Thyroid gland (tissue), 4 donors: Measurements from ENCODE around the gene SIRT3.

ENCODE experiments used
- CTCF ChIP-seq, 6 experiments: fragments of 200-600 bp in 3 of 6; fragments of 450-650 bp in 3 of 6; sonication (generic) in 3 of 6; IDR thresholded peaks; one replicate each; pipeline ENCODE4 v1.5.1; 2016 to 2019; ENCODE audit warnings: antibody characterized with exemption in 6 of 6, mild to moderate bottlenecking in 2 of 6, inconsistent platforms in 1 of 6, moderate library complexity in 1 of 6
- POLR2A ChIP-seq, 2 donors: fragments of 450-650 bp; IDR thresholded peaks; one replicate each; pipeline ENCODE4 v1.6.1; 2017; ENCODE audit warnings: antibody characterized with exemption in 2 of 2, mild to moderate bottlenecking in 2 of 2, moderate library complexity in 1 of 2

- no peak for TF ChIP-seq CTCF (IDR thresholded peaks at IDR 0.05)
- TF ChIP-seq POLR2A (IDR thresholded peaks at IDR 0.05): no peak
Measured at GRCh38 chr11:279966-280705, 44.0 kb upstream of the SIRT3 start.
